ENCODE measurements around the gene LMF1.

The LMF1 gene

DNA sequence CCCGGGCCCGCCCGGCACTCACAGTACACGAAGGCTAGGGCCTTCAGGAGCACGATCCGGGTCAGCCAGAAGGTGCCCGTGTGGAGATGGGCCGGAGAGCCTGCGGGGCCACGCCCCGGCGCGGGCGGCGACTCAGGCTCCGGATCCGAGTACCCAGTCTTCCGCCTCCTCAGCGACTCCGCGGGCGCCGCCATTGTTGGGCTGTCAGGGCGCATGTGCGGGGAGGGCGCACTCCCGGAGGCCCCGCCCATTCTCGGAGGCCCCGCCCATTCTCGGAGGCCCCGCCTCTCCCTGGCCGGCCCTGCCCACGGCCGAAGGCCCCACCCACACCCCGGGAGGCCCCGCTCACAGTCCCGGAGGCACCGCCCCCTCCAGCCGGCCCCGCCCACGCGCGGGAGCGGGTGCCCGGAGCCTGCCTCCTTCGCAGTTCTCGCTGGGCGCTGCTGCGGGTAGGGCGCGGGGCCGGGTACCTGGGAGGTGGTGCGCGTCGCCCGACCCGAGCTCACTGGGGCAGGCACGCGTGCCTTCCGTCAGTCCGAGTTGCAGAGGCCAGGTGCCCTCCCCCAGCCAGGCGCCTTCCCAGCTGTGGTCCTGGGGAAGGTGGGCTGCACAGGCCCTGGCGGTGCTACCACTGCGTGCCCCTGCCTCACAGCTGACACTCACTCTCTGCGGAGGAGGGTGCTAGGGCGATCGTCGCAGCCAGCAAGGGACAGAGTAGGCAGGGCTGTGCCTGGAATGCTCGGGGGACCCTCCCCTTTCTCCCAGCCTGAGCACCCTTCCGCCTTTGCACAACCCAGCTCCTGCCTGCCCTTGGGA lies at the start of gene LMF1:
TSS of gene LMF1 (minus strand) at position 219 of the 816 bp plus-strand sequence. CDS start at position 215, 4 bp downstream.
- peaks cover 17% of the 10 kb centered on the region for H3K36me3 Mint-ChIP-seq (ENCODE audit: low read depth)
- peaks cover 10% of the 10 kb centered on the region for H3K27me3 Mint-ChIP-seq (ENCODE audit: low read depth)
- peak within 1 kb of the TSS; percentile 83 to 91 (median 89) for H3K4me3 Mint-ChIP-seq
- TF ChIP-seq, protein P1, sequence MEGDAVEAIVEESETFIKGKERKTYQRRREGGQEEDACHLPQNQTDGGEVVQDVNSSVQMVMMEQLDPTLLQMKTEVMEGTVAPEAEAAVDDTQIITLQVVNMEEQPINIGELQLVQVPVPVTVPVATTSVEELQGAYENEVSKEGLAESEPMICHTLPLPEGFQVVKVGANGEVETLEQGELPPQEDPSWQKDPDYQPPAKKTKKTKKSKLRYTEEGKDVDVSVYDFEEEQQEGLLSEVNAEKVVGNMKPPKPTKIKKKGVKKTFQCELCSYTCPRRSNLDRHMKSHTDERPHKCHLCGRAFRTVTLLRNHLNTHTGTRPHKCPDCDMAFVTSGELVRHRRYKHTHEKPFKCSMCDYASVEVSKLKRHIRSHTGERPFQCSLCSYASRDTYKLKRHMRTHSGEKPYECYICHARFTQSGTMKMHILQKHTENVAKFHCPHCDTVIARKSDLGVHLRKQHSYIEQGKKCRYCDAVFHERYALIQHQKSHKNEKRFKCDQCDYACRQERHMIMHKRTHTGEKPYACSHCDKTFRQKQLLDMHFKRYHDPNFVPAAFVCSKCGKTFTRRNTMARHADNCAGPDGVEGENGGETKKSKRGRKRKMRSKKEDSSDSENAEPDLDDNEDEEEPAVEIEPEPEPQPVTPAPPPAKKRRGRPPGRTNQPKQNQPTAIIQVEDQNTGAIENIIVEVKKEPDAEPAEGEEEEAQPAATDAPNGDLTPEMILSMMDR (IDR thresholded peaks at IDR 0.05; ENCODE audit: unreplicated experiment in 3 of 3): no peak
- H3K4me1 Mint-ChIP-seq: peaks cover 55% of the 10 kb centered on the region
- peak within 1 kb of the TSS; percentile 75 to 93 (median 79) for H3K27ac Mint-ChIP-seq
- peaks cover 3% of the 10 kb centered on the region for H3K9me3 Mint-ChIP-seq

DNA sequence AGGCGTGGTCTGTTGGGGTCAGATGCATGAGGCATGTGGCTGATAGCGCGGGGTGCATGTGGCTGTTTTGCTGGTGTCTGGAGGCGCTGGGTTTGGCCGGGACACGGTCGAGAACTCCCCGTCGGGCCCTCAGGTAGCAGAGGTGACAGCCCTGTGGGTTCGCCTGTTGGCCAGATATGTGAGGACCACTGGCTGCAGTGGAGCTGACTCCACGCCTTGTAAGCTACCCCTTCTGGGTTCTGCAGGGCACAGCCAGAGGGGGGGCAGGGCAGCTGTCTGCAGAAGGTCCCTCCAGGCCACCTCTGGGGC lies 49.3 kb upstream of the LMF1 start:
- Mint-ChIP-seq H3K36me3 (ENCODE audit: low read depth) (no peaks in the 10 kb centered on the region), H3K4me3 (peak overlapping the region in 2 of 3 experiments; percentile 38 to 41), H3K27me3 (ENCODE audit: low read depth) (peaks cover 17% of the 10 kb centered on the region), H3K4me1 (peaks cover 23% of the 10 kb centered on the region), H3K9me3 (no peaks in the 10 kb centered on the region), H3K27ac (peak overlapping the region in 2 of 3 experiments; percentile 40 to 77)
- TF ChIP-seq, protein P1 (IDR thresholded peaks at IDR 0.05; ENCODE audit: unreplicated experiment in 3 of 3): no peak

DNA sequence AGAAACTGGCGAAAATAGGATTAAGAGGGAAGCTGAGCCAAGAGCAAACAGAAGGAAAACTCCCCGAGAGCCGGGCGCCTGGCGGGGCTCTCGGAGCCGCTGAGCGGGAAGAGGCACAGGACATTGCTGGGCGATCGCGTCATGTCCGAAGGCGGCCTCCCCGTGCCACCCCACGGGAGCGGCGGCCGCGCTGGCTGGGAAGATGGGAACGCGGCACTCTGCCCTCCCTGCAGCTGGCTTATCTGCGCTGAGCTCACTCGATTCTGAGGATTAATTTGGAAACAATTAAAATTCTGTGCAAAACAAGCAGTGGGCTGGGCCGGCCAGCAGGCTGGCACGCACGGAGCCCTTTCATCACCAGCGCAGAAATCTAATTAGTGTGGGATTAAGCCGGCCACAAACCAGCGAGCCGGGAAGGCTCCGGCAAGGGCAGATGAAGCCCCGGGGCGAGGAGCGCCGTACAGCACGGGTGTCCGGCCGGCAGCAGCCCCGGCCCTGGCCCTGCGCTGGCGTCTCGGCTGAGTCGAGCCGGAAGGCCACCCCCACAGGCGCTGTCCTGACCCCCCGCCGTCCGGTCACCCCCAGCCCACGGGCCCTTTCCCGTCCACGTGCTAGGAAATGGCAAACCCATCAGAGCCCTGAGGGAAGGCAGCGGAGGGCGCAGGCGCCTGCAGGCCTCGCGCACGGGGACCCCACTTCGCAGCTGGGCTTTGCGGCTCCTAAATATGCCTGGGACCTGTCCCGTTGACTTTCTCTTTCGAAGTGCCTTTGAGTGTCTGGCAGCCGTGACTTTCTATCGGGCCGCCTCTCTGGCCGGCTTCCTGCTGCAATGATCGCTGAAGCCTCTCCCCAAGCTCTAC lies 48.7 kb upstream of the LMF1 start:
- H3K4me1 Mint-ChIP-seq: peaks cover 27% of the 10 kb centered on the region
- H3K36me3 Mint-ChIP-seq (ENCODE audit: low read depth): no peaks in the 10 kb centered on the region
- peak overlapping the region; percentile 8 to 50 (median 41) for H3K4me3 Mint-ChIP-seq
- peak overlapping the region; percentile 40 to 77 (median 56) for H3K27ac Mint-ChIP-seq
- no peaks in the 10 kb centered on the region for H3K9me3 Mint-ChIP-seq
- H3K27me3 Mint-ChIP-seq (ENCODE audit: low read depth): peaks cover 17% of the 10 kb centered on the region
- TF ChIP-seq, protein P1 (IDR thresholded peaks at IDR 0.05; ENCODE audit: unreplicated experiment in 3 of 3): no peak

DNA sequence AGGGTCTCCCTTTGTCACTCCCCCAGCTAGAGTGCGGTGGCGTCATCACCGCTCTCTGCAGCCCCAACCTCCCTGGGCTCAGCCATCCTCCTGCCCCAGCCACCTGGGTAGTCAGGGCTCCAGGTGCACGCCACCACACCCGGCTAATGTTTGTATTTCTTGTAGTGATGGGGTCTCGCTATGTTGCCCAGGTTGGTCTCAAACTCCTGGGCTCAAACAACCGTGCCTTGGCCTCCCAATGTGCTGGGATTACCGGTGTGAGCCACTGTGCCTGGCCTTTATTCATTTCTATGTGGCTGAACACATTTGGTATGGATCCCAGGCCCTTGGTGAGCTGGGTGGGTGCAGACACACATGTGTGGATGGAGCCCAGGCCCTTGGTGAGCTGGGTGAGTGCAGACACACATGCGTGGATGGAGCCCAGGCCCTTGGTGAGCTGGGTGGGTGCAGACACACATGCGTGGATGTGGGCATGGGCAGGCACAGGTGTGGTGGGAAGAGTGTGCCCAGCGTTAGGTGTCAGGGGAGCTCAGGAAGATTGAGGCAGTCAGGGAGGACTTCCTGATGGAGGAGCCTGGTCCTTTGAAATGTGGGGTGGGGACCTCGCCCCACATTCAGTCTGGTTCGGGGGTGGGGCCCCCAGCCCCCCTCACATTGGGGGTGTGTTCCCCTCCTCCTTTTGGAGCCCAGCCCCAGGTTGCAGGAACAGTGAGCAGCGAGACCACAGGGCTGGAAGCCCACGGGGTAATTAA lies 47.8 kb upstream of the LMF1 start:
- TF ChIP-seq, protein P1 (IDR thresholded peaks at IDR 0.05; ENCODE audit: unreplicated experiment in 3 of 3): no peak
- peak overlapping the region; percentile 28 to 50 (median 50) for H3K4me3 Mint-ChIP-seq
- H3K9me3 Mint-ChIP-seq: no peaks in the 10 kb centered on the region

DNA sequence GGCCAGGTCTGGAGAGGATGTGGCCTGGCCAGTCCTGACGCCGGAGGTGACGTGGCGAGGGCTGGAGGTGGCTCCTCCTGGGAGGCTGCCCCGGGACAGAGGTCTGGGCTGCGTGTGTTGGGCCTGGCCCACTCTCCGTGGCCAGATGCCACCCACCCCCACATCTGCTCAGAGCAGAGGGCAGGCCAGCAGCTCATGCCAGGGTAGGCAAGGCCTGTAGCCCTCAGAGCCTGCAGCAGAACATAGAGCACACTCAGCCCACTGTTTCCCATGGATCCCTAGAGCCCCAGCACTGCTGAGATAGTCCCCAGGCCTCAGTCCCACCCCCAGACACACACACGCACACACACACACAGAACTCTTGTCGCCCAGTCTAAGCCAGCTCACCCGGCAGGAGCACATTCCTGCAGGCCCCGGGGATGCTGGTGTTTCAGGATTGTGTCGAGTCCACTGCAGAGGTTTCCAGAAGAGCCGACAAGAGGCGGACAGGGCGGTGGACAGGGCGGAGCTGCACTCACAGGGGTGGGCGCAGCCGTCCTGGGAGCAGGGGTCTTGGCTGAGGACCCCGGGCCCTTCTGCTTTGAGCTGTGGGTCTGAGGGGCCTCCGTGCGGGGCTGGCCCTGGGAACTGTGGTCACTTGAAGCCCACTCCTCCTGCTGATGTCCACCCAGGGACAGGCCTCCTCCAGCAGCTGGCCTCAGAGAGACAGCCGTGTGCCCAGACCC lies 44.1 kb upstream of the LMF1 start:
- H3K27me3 Mint-ChIP-seq (ENCODE audit: low read depth): peaks cover 22% of the 10 kb centered on the region
- H3K36me3 Mint-ChIP-seq (ENCODE audit: low read depth): no peaks in the 10 kb centered on the region
- peaks cover 31% of the 10 kb centered on the region for H3K4me1 Mint-ChIP-seq
- no peaks in the 10 kb centered on the region for H3K9me3 Mint-ChIP-seq
- TF ChIP-seq, protein P1 (IDR thresholded peaks at IDR 0.05; ENCODE audit: unreplicated experiment in 3 of 3): no peak
- peak overlapping the region; percentile 55 to 73 (median 65) for H3K27ac Mint-ChIP-seq
- no peak overlapping the region for H3K4me3 Mint-ChIP-seq

More for the DNA sequence above, 47.8 kb upstream of the LMF1 start:
- H3K27me3 Mint-ChIP-seq (ENCODE audit: low read depth): peaks cover 17% of the 10 kb centered on the region
- no peaks in the 10 kb centered on the region for H3K36me3 Mint-ChIP-seq (ENCODE audit: low read depth)
- peak overlapping the region; percentile 37 to 79 (median 56) for H3K27ac Mint-ChIP-seq
- H3K4me1 Mint-ChIP-seq: peaks cover 27% of the 10 kb centered on the region
